Natural killer cell treated with Interleukin-12 subunit alpha and Interleukin-12 subunit beta and Interleukin-15 and Interleukin-18, amount 100 ng/mL, for 72 hours (primary cell): ENCODE data around the gene TSHZ2. TPM values are rescaled to one million over a fixed set of nuclear protein-coding genes. Genes with fewer than 3 reads are reported as not detected.

Experiments used
- ATAC-seq, 2 donors: fragments of 150-1000 bp; cut with Tn5 transposase in 1 of 2; sonication (Bioruptor Pico), chemical (Tn5 transposase) in 1 of 2; 2 replicates each; pipeline ENCODE4 v1.10.0; 2021
- DNase-seq: peaks from one replicate; pipeline ENCODE4 v3.0.0; 2022; ENCODE audit warnings: low spot score
- H3K27ac Mint-ChIP-seq, 2 donors: 1 replicate in 1 of 2; 2 replicates in 1 of 2; pipeline ENCODE4 v1.8.0; 2022; ENCODE audit warnings: mixed read lengths in 2 of 2, mild to moderate bottlenecking in 1 of 2, moderate library complexity in 1 of 2
- H3K27me3 Mint-ChIP-seq, 2 donors: 1 replicate in 1 of 2; 2 replicates in 1 of 2; pipeline ENCODE4 v1.8.0; 2022; ENCODE audit warnings: mixed read lengths in 2 of 2
- H3K36me3 Mint-ChIP-seq: one replicate; pipeline ENCODE4 v1.8.0; 2022; ENCODE audit warnings: mixed read lengths
- H3K4me1 Mint-ChIP-seq, 2 donors: 1 replicate in 1 of 2; 2 replicates in 1 of 2; pipeline ENCODE4 v1.8.0; 2022; ENCODE audit warnings: low read depth in 2 of 2, mixed read lengths in 2 of 2, mild to moderate bottlenecking in 1 of 2
- H3K4me3 Mint-ChIP-seq: one replicate; pipeline ENCODE4 v1.8.0; 2022; ENCODE audit warnings: mixed read lengths
- H3K9me3 Mint-ChIP-seq: 2 replicates; pipeline ENCODE4 v1.8.0; 2022; ENCODE audit warnings: mixed read lengths
- total RNA-seq, 2 donors: library from RNA; stranded (reverse); gene quantifications; one replicate each; pipeline ENCODE4 v1.2.3, GENCODE V29; 2022

The TSHZ2 gene
- 1 to 10 TPM in 1 of 2 donors, under 1 TPM in 1; 0.05 to 1.1 TPM for total RNA-seq

GRCh38 chr20:52972190-52972937 lies at the start of gene TSHZ2:
TSS of gene TSHZ2 (plus strand) at chr20:52972358. CDS start at chr20:52973294, 936 bp downstream.
- Mint-ChIP-seq H3K4me3 (peak within 1 kb of the TSS; percentile 13), H3K4me1 (no peaks in the 10 kb centered on the region), H3K27ac (peak within 1 kb of the TSS in 1 of 2 donors; percentile 11), H3K9me3 (no peaks in the 10 kb centered on the region), H3K27me3 (peaks cover 41 to 83% of the 10 kb centered on the region in 2 donors), H3K36me3 (peaks cover 6% of the 10 kb centered on the region)
- DNase-seq (no peak), ATAC-seq (no peak)

GRCh38 chr20:52922436-52922835 lies 49.7 kb upstream of the TSHZ2 start:
- no peaks in the 10 kb centered on the region for H3K36me3 Mint-ChIP-seq
- no peak overlapping the region for H3K4me3 Mint-ChIP-seq
- no peak for DNase-seq
- H3K27me3 Mint-ChIP-seq = peaks cover 15 to 20% of the 10 kb centered on the region in 2 donors
- no peak overlapping the region for H3K27ac Mint-ChIP-seq
- no peaks in the 10 kb centered on the region for H3K4me1 Mint-ChIP-seq
- no peaks in the 10 kb centered on the region for H3K9me3 Mint-ChIP-seq
- ATAC-seq = no peak

GRCh38 chr20:52923123-52923937 lies 48.8 kb upstream of the TSHZ2 start:
- no peak overlapping the region for H3K27ac Mint-ChIP-seq

GRCh38 chr20:52924411-52925271 lies 47.5 kb upstream of the TSHZ2 start:
- Mint-ChIP-seq H3K9me3 (no peaks in the 10 kb centered on the region), H3K4me1 (no peaks in the 10 kb centered on the region), H3K27ac (no peak overlapping the region), H3K27me3 (peaks cover 19 to 33% of the 10 kb centered on the region in 2 donors), H3K4me3 (no peak overlapping the region), H3K36me3 (no peaks in the 10 kb centered on the region)
- ATAC-seq = no peak
- DNase-seq = no peak

More at GRCh38 chr20:52923123-52923937, 48.8 kb upstream of the TSHZ2 start:
- H3K36me3 Mint-ChIP-seq = no peaks in the 10 kb centered on the region
- no peaks in the 10 kb centered on the region for H3K9me3 Mint-ChIP-seq
- DNase-seq (no peak), ATAC-seq (no peak)
- H3K27me3 Mint-ChIP-seq = peaks cover 15 to 27% of the 10 kb centered on the region in 2 donors
- no peaks in the 10 kb centered on the region for H3K4me1 Mint-ChIP-seq
- H3K4me3 Mint-ChIP-seq = no peak overlapping the region

- ATAC-seq (no peak), DNase-seq (no peak)
- H3K9me3 Mint-ChIP-seq = no peaks in the 10 kb centered on the region
- H3K36me3 Mint-ChIP-seq = no peaks in the 10 kb centered on the region
- H3K27me3 Mint-ChIP-seq = peaks cover 15 to 26% of the 10 kb centered on the region in 2 donors
- H3K27ac Mint-ChIP-seq = no peak overlapping the region
- no peak overlapping the region for H3K4me3 Mint-ChIP-seq
- H3K4me1 Mint-ChIP-seq = no peaks in the 10 kb centered on the region
Measured at GRCh38 chr20:52926505-52926904, 45.7 kb upstream of the TSHZ2 start.

- no peak for ATAC-seq
- no peak overlapping the region for H3K27ac Mint-ChIP-seq
- H3K4me3 Mint-ChIP-seq = no peak overlapping the region
- no peaks in the 10 kb centered on the region for H3K36me3 Mint-ChIP-seq
- DNase-seq = no peak
- peaks cover 9 to 23% of the 10 kb centered on the region in 2 donors for H3K27me3 Mint-ChIP-seq
- H3K9me3 Mint-ChIP-seq = no peaks in the 10 kb centered on the region
- no peaks in the 10 kb centered on the region for H3K4me1 Mint-ChIP-seq
Measured at GRCh38 chr20:52933867-52934266, 38.3 kb upstream of the TSHZ2 start.

- no peak overlapping the region for H3K27ac Mint-ChIP-seq
- no peaks in the 10 kb centered on the region for H3K4me1 Mint-ChIP-seq
- H3K36me3 Mint-ChIP-seq = no peaks in the 10 kb centered on the region
- DNase-seq (no peak), ATAC-seq (no peak)
- H3K27me3 Mint-ChIP-seq = peaks cover 4 to 16% of the 10 kb centered on the region in 2 donors
- no peak overlapping the region for H3K4me3 Mint-ChIP-seq
- no peaks in the 10 kb centered on the region for H3K9me3 Mint-ChIP-seq
Measured at GRCh38 chr20:52936351-52937340, 35.5 kb upstream of the TSHZ2 start.

- no peak for DNase-seq
- H3K27me3 Mint-ChIP-seq = peaks cover 3 to 18% of the 10 kb centered on the region in 2 donors
- H3K36me3 Mint-ChIP-seq = no peaks in the 10 kb centered on the region
- no peak for ATAC-seq
- H3K27ac Mint-ChIP-seq = no peak overlapping the region
- H3K9me3 Mint-ChIP-seq = no peaks in the 10 kb centered on the region
- H3K4me1 Mint-ChIP-seq = no peaks in the 10 kb centered on the region
- no peak overlapping the region for H3K4me3 Mint-ChIP-seq
Measured at GRCh38 chr20:52937591-52938100, 34.5 kb upstream of the TSHZ2 start.

- Mint-ChIP-seq H3K4me3 (no peak overlapping the region), H3K9me3 (no peaks in the 10 kb centered on the region)
Measured at GRCh38 chr20:52939141-52939540, 33.0 kb upstream of the TSHZ2 start.

GRCh38 chr20:52941808-52942207 lies 30.4 kb upstream of the TSHZ2 start:
- ATAC-seq (no peak), DNase-seq (no peak)
- Mint-ChIP-seq H3K4me1 (no peaks in the 10 kb centered on the region), H3K4me3 (no peak overlapping the region), H3K36me3 (no peaks in the 10 kb centered on the region), H3K27me3 (peaks cover 12 to 17% of the 10 kb centered on the region in 2 donors), H3K27ac (no peak overlapping the region), H3K9me3 (no peaks in the 10 kb centered on the region)

More at GRCh38 chr20:52939141-52939540, 33.0 kb upstream of the TSHZ2 start:
- ATAC-seq (no peak), DNase-seq (no peak)
- Mint-ChIP-seq H3K4me1 (no peaks in the 10 kb centered on the region), H3K27ac (no peak overlapping the region), H3K36me3 (no peaks in the 10 kb centered on the region), H3K27me3 (peaks cover 8 to 27% of the 10 kb centered on the region in 2 donors)

GRCh38 chr20:52943185-52943841 lies 28.8 kb upstream of the TSHZ2 start:
- DNase-seq (no peak), ATAC-seq (no peak)
- Mint-ChIP-seq H3K9me3 (no peaks in the 10 kb centered on the region), H3K4me3 (no peak overlapping the region), H3K4me1 (no peaks in the 10 kb centered on the region), H3K27me3 (peaks cover 12 to 21% of the 10 kb centered on the region in 2 donors), H3K36me3 (no peaks in the 10 kb centered on the region), H3K27ac (no peak overlapping the region)

GRCh38 chr20:52945268-52945667 lies 26.9 kb upstream of the TSHZ2 start:
- no peaks in the 10 kb centered on the region for H3K36me3 Mint-ChIP-seq
- no peak overlapping the region for H3K27ac Mint-ChIP-seq
- H3K27me3 Mint-ChIP-seq = peaks cover 12 to 26% of the 10 kb centered on the region in 2 donors
- DNase-seq (no peak), ATAC-seq (no peak)
- no peak overlapping the region for H3K4me3 Mint-ChIP-seq
- no peaks in the 10 kb centered on the region for H3K9me3 Mint-ChIP-seq
- H3K4me1 Mint-ChIP-seq = no peaks in the 10 kb centered on the region
